KBM-7 (cell line): ENCODE measurements around the gene NFIX.
A peak's percentile ranks its signal among the peaks of the same experiment; 100 is the strongest.
"Not testable (repeated sequence)": the region's sequence is repeated elsewhere in the genome, so short reads cannot be mapped to it uniquely, and the experiment has no call there.

ENCODE experiments used
- DNase-seq: peaks from one replicate; pipeline ENCODE4 v3.0.0-alpha.2; 2015
- in situ Hi-C: fragments of 300-500 bp; cut with MboI; formaldehyde crosslinking; loops from 2 replicates; pipeline ENCODE4 v1.14.3; 2020; ENCODE audit warnings: low sequenced_read_pairs, low pct_unique_long_range_greater_than_20kb, mixed read lengths

The NFIX gene

GRCh38 chr19:12956446-12957388 lies 38.6 kb upstream of the NFIX start, which contains the start of gene GADD45GIP1:
Gene GADD45GIP1, minus strand, starts transcription at chr19:12957223. Its CDS starts 11 bp downstream, at chr19:12957212.
- in situ Hi-C loops: no loop called here

DNA sequence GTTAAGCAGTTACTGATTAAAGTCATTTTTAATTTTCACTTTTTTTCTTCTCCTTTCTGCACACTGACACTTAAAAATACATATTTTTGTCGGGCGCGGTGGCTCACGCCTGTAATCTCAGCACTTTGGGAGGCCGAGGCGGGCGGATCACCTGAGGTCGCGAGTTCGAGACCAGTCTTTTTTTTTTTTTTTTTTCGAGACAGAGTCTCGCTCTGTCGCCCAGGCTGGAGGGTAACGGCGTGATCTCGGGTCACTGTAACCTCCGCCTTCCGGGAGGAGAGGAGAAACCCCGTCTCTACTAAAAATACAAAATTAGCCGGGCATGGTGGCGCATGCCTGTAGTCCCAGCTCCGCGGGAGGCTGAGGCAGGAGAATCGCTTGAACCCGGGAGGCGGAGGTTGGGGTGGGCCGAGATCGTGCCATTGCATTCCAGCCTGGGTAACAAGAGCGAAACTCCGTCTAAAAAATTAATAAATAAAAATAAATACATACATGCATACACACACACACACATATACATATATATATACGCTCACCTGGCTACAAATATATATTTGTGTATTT lies 37.8 kb upstream of the NFIX start:
- in situ Hi-C loops, DNase-seq: not testable (repeated sequence)

More at GRCh38 chr19:12956446-12957388, 38.6 kb upstream of the NFIX start, which contains the start of gene GADD45GIP1:
- peak; percentile 88 for DNase-seq

DNA sequence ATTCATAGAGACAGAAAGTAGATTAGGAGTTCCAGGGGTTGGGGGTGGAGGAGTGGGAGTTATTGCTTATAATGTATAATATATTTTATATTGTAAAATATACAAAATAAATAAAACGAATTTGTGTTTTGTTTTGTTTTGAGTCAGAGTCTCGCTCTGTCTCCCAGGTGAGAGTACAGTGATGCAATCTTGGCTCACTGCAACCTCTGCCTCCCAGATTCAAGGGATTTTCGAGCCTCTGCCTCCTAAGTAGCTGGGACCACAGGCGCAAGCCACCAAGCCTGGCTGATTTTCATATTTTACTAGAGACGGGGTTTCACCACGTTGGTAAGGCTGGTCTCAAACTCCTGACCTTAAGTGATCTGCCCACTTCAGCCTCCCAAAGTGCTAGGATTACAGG lies 35.8 kb upstream of the NFIX start:
- DNase-seq: no peak
- in situ Hi-C loops: no loop called here

- DNase-seq: peak; percentile 90
- in situ Hi-C loops: no loop called here
Observed at GRCh38 chr19:12965017-12965811, 30.1 kb upstream of the NFIX start.

- no peak for DNase-seq
Observed at GRCh38 chr19:12965812-12966135, 29.5 kb upstream of the NFIX start.

GRCh38 chr19:12967907-12968306 lies 27.4 kb upstream of the NFIX start:
- in situ Hi-C loops: no loop called here
- DNase-seq: no peak

More at GRCh38 chr19:12965812-12966135, 29.5 kb upstream of the NFIX start:
- in situ Hi-C loops: no loop called here

DNA sequence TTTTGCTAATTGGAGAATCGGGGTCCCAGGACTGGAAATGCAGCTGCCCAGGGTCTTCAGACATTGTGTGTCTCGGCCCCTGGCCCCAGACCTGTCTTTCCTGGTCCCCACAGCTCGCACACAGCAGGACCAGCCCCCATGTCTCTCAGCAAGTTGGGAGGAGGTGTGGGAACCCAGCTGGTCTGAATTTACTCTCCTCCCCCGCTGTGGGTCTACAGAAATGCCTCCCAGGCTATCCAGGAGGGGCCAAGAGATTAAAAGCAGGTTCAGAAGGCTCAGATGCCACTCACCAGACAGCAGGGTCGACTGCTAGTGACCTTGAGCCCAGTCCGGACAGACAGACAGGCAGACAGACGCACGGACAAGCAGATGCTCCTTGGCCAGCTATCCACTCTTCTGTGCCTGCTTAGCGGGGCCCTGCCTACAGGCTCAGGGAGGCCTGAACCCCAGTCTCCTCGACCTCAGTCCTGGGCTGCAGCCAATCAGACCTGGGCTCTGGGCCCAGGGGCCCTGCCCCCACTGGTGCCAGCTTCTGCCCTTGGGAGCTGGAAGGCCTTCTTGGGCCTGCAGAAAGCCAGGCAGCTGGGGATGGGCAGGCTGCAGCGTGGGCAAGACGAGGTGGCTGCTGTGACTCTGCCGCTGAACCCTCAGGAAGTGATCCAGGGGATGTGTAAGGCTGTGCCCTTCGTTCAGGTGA lies 25.8 kb upstream of the NFIX start, which contains the start of gene DAND5:
Gene DAND5, plus strand, starts transcription at position 285 of the 697 bp plus-strand sequence. Its CDS starts 85 bp downstream, at position 370.
- in situ Hi-C loops: no loop called here
- no peak for DNase-seq

GRCh38 chr19:12970070-12970820 lies 25.0 kb upstream of the NFIX start:
- in situ Hi-C loops: no loop called here
- no peak for DNase-seq

DNA sequence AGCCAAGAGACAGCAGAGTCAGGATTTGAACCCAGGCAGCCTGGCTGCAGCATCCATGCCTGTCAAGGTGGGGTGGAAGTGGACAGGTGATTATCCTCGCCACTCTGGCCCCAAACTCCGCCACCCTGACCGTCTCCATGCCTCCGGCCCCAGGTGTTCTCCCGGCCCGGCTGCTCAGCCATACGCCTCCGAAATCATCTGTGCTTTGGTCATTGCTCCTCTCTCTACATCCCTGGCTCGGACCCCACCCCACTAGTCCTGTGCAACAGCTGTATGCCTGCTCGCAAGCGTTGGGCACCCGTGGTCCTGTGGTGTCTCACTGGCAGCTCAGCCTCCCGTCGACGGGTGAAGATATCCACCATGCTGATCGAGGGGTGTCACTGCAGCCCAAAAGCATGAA lies 22.0 kb upstream of the NFIX start:
- in situ Hi-C loops: no loop called here

GRCh38 chr19:12974301-12975220 lies 20.7 kb upstream of the NFIX start:
- DNase-seq: no peak

More for the DNA sequence above, 22.0 kb upstream of the NFIX start:
- no peak for DNase-seq

DNA sequence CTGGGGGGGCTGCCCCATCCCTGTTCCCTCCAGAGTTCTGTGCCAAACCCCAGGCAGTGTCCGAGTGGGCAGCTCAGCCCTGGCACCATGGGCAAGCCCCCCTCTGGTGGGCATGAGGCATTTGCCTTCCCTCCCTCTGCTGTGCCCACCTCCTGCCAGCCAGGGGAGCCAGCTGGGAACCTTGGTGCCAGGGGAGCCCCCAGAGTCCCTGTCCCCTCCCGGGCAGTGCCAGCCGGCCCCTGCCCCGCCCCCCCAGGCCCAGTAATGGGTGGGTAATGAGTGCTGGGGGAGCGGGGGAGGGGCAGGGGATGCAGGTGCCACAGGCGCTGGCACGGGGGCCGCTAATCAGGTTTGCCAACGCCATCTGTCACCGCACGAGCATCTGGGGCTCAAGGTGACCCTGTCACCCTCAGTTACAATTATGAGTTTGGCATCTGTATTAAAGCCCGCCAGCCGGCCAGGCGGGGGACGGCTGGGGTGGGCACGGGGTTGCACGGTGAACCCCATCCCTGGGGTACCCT lies 20.0 kb upstream of the NFIX start:
- in situ Hi-C loops: loop anchor here (25.0 kb wide), 1 partner anchor 112 kb away; no protein-coding TSS in a partner anchor

More at GRCh38 chr19:12974301-12975220, 20.7 kb upstream of the NFIX start:
- in situ Hi-C loops: loop anchor here (25.0 kb wide), 1 partner anchor 113 kb away; no protein-coding TSS in a partner anchor

DNA sequence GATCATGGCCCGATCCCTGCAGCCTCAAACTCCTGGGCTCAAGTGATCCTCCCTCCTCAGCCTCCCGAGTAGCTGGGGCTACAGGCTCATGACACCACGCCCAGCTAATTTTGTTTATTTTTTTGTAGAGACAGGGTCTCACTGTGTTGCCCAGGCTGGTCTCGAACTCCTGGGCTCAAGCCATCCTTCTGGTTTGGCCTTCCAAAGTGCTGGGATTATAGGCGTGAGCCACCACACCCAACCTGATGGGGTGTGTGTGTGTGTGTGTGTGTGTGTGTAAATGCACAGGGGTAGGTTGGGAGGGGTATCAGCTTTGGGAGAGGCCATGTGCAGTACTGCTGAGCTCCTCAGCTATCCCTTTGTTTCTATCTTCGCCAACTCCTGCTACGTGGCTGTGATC lies 19.2 kb upstream of the NFIX start:
- DNase-seq: not testable (repeated sequence)
- in situ Hi-C loops: loop anchor here (25.0 kb wide), 1 partner anchor 111 kb away; no protein-coding TSS in a partner anchor

More for the DNA sequence above, 20.0 kb upstream of the NFIX start:
- no peak for DNase-seq

DNA sequence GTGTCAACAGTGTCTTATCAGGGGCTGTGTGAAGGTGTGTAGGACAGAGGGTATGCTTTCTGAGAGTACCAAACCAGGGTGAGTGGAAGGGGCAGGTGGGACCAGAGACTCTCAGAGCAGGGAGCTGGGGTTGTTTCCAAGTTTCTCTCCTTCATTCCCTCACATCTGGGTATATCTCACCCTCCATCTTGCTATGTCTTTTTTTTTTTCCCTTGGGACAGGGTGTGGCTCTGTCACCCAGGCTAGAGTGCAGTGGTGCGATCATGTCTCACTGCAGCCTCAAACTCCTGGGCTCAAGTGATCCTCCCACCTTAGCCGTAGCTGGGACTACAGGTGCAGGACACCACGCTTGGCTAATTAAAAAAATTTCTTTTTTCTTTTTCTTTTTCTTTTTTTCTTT lies 15.3 kb upstream of the NFIX start:
- in situ Hi-C loops: loop anchor here (25.0 kb wide), 1 partner anchor 107 kb away; no protein-coding TSS in a partner anchor
- no peak for DNase-seq

DNA sequence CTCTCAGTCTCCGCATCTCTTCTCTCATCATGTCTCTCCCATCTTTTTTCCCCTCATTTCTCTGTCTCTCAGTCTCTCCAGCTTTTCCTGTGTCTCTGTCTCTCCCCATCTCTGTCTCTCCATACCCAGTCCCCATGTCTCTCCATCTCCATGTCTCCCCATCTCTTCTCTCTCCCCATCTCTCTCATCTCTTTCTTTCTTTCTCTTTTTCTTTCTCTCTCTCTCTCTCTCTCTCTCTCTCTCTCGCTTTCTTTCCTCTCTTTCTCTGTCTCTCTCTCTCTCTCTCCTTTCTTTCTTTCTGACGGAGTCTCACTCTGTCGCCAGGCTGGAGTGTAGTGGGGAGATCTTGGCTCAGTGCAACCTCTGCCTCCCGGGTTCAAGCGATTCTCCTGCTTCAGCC lies 12.6 kb upstream of the NFIX start:
- in situ Hi-C loops: loop anchor here (25.0 kb wide), 1 partner anchor 105 kb away; no protein-coding TSS in a partner anchor
- DNase-seq: no peak

- no peak for DNase-seq
Observed at GRCh38 chr19:12983091-12983490, 12.2 kb upstream of the NFIX start.

GRCh38 chr19:12983542-12984142 lies 11.6 kb upstream of the NFIX start:
- in situ Hi-C loops: loop anchor here (25.0 kb wide), 1 partner anchor 104 kb away; no protein-coding TSS in a partner anchor
- DNase-seq: peak; percentile 91

More at GRCh38 chr19:12983091-12983490, 12.2 kb upstream of the NFIX start:
- in situ Hi-C loops: loop anchor here (25.0 kb wide), 1 partner anchor 104 kb away; no protein-coding TSS in a partner anchor
